DND-41 (cell line): ENCODE data around the gene CDKN1C.
A peak's percentile ranks its signal among the peaks of the same experiment; 100 is the strongest.

Experiments
- ATAC-seq: fragments of 200-7000 bp; cut with Tn5 transposase; 3 replicates; pipeline ENCODE4 v1.9.1; 2021; ENCODE audit warnings: low read depth; ENCODE audit not compliant: insufficient read depth
- DNase-seq: peaks from one replicate; pipeline ENCODE4 v3.0.0-alpha.2; 2020
- H2AFZ ChIP-seq: 2 replicates; pipeline ENCODE4 v1.6.0; 2012; ENCODE audit warnings: low read depth, low read length
- H3K27ac ChIP-seq: 2 replicates; pipeline ENCODE4 v1.5.1; 2012; ENCODE audit warnings: low read length, inconsistent platforms
- H3K27me3 ChIP-seq: fragments of 200-600 bp; sonication (generic); 2 replicates; pipeline ENCODE4 v1.6.0; 2012; ENCODE audit warnings: low read length, mild to moderate bottlenecking, inconsistent platforms; ENCODE audit not compliant: insufficient read depth, poor library complexity
- H3K36me3 ChIP-seq: 2 replicates; pipeline ENCODE4 v1.5.1; 2012; ENCODE audit warnings: low read length, inconsistent platforms; ENCODE audit not compliant: insufficient read depth
- H3K4me1 ChIP-seq: 2 replicates; pipeline ENCODE4 v1.5.1; 2012; ENCODE audit warnings: mild to moderate bottlenecking, low read length; ENCODE audit not compliant: insufficient read depth
- H3K4me2 ChIP-seq: 2 replicates; pipeline ENCODE4 v1.6.0; 2012; ENCODE audit warnings: mild to moderate bottlenecking, moderate library complexity, low read length, inconsistent platforms; ENCODE audit not compliant: insufficient read depth
- H3K4me3 ChIP-seq, 2 experiments: fragments of 200-600 bp in 1 of 2; shearing (Covaris generic) in 1 of 2; 2 replicates each; pipeline ENCODE4 v1.5.1; 2012 to 2016; ENCODE audit warnings: inconsistent platforms in 2 of 2, low read length in 2 of 2, mild to moderate bottlenecking in 2 of 2, low read depth in 1 of 2, moderate library complexity in 1 of 2
- H3K79me2 ChIP-seq: 2 replicates; pipeline ENCODE4 v1.6.0; 2012; ENCODE audit warnings: low read length, inconsistent platforms; ENCODE audit not compliant: insufficient read depth
- H3K9ac ChIP-seq: 2 replicates; pipeline ENCODE4 v1.6.0; 2012; ENCODE audit warnings: low read depth, mild to moderate bottlenecking, inconsistent platforms, low read length, moderate library complexity
- H3K9me3 ChIP-seq: 2 replicates; pipeline ENCODE4 v1.5.1; 2012; ENCODE audit warnings: low read length, moderate library complexity, mild to moderate bottlenecking, inconsistent platforms; ENCODE audit not compliant: insufficient read depth, severe bottlenecking
- H4K20me1 ChIP-seq: 2 replicates; pipeline ENCODE4 v1.6.0; 2012; ENCODE audit warnings: low read length; ENCODE audit not compliant: insufficient read depth
- CTCF ChIP-seq: IDR thresholded peaks from 2 replicates; pipeline ENCODE4 v1.5.1; 2012; ENCODE audit warnings: borderline replicate concordance, low read length, moderate library complexity, mild to moderate bottlenecking; ENCODE audit not compliant: poor library complexity, severe bottlenecking; ENCODE audit errors: extremely low read depth
- EZH2 ChIP-seq: IDR thresholded peaks from 3 replicates; pipeline ENCODE4 v1.6.1; 2012; ENCODE audit warnings: borderline replicate concordance, low read depth, mild to moderate bottlenecking, moderate library complexity, low read length, inconsistent platforms; ENCODE audit not compliant: severe bottlenecking

Gene CDKN1C

DNA sequence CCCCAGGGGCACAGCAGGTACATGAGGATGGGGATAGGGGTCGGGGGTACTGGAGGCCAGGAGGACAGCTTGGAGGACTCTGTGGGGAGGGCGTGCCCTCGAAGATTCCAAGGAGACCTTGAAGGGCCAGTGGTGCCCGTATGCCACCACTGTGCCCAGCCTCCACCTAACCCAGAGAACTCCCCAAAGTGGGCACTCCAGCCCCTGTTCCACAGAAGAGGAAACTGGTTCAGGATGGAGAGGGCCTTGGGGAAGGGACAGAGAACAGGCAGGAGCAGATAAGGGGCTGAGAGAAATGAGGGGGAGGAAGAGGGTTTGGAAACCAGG lies 45.8 kb upstream of the CDKN1C start:
- H3K9me3 ChIP-seq: no peaks in the 10 kb centered on the region
- ATAC-seq (no peak), DNase-seq (no peak)
- no peaks in the 10 kb centered on the region for H3K4me1 ChIP-seq
- no peaks in the 10 kb centered on the region for H4K20me1 ChIP-seq
- H3K27ac ChIP-seq: no peak overlapping the region
- no peaks in the 10 kb centered on the region for H3K79me2 ChIP-seq
- no peak overlapping the region for H3K9ac ChIP-seq
- H2AFZ ChIP-seq: no peak overlapping the region
- no peak overlapping the region for H3K4me2 ChIP-seq
- H3K27me3 ChIP-seq: no peaks in the 10 kb centered on the region
- TF ChIP-seq EZH2 (no peak), CTCF (no peak)
- no peak overlapping the region for H3K4me3 ChIP-seq
- no peaks in the 10 kb centered on the region for H3K36me3 ChIP-seq

GRCh38 chr11:2930704-2931419 lies 45.3 kb upstream of the CDKN1C start:
- no peak overlapping the region for H3K4me3 ChIP-seq
- ATAC-seq: no peak
- H3K27ac ChIP-seq: no peak overlapping the region
- no peaks in the 10 kb centered on the region for H3K79me2 ChIP-seq
- no peaks in the 10 kb centered on the region for H3K4me1 ChIP-seq
- no peak for DNase-seq
- no peak for TF ChIP-seq EZH2
- TF ChIP-seq CTCF: no peak
- H2AFZ ChIP-seq: no peak overlapping the region
- no peaks in the 10 kb centered on the region for H3K36me3 ChIP-seq
- H3K9me3 ChIP-seq: no peaks in the 10 kb centered on the region
- H3K27me3 ChIP-seq: no peaks in the 10 kb centered on the region
- H3K9ac ChIP-seq: no peak overlapping the region
- H4K20me1 ChIP-seq: no peaks in the 10 kb centered on the region
- H3K4me2 ChIP-seq: no peak overlapping the region

DNA sequence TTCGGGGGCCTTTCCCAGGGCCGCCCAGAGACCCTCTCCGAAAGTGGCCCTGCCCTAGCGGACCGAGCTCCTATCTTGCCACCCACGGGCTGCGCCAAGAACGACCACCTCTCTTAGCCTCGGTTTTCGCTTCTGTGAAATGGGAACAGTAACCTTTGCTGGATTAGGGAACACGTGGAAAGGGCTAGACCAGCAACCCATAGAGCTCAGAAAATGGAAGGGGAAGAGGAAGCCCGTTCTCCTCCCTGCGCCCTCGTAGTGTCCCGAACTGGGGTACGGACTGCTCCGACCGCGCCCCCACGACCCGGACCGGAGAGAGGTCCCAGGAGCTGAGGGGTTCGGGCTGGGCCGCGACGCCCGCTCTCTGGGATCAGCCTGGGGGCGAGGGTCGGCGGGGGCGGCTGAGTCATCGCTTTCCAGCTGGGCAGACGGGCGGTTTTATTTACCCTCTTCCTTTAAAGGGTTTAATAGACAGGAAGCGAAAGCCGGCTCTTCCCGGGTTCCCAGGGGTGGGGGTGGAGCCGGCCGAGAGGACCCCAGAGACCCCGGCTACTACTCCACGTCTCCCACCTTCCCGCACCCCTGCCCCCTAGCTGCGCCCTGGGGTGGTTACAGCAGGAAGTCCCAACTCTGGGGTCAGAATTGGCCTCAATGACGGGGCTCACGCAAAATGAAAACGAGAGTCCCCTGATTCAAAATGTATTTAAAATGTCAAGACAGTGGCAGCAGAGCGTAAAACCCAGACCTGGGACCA lies 44.6 kb upstream of the CDKN1C start:
- H3K27me3 ChIP-seq: no peaks in the 10 kb centered on the region
- H3K27ac ChIP-seq: no peak overlapping the region
- no peak overlapping the region for H3K4me2 ChIP-seq
- H3K4me3 ChIP-seq: no peak overlapping the region
- no peaks in the 10 kb centered on the region for H3K79me2 ChIP-seq
- DNase-seq (no peak), ATAC-seq (no peak)
- H4K20me1 ChIP-seq: no peaks in the 10 kb centered on the region
- H2AFZ ChIP-seq: no peak overlapping the region
- no peak overlapping the region for H3K9ac ChIP-seq
- H3K4me1 ChIP-seq: no peaks in the 10 kb centered on the region
- TF ChIP-seq EZH2: no peak
- TF ChIP-seq CTCF: peak; percentile 21
- no peaks in the 10 kb centered on the region for H3K36me3 ChIP-seq
- H3K9me3 ChIP-seq: no peaks in the 10 kb centered on the region
